GM19025 (cell line): ENCODE results near the gene CNTNAP5.
"Not testable (repeated sequence)": the region's sequence is repeated elsewhere in the genome, so short reads cannot be mapped to it uniquely, and the experiment has no call there.

Experiments
- ATAC-seq: cut with Tn5 transposase; IDR thresholded peaks from one replicate; pipeline ENCODE4 v1.9.1; 2021; ENCODE audit warnings: mild to moderate bottlenecking, low read depth, moderate library complexity; ENCODE audit not compliant: unreplicated experiment

CNTNAP5 gene

DNA sequence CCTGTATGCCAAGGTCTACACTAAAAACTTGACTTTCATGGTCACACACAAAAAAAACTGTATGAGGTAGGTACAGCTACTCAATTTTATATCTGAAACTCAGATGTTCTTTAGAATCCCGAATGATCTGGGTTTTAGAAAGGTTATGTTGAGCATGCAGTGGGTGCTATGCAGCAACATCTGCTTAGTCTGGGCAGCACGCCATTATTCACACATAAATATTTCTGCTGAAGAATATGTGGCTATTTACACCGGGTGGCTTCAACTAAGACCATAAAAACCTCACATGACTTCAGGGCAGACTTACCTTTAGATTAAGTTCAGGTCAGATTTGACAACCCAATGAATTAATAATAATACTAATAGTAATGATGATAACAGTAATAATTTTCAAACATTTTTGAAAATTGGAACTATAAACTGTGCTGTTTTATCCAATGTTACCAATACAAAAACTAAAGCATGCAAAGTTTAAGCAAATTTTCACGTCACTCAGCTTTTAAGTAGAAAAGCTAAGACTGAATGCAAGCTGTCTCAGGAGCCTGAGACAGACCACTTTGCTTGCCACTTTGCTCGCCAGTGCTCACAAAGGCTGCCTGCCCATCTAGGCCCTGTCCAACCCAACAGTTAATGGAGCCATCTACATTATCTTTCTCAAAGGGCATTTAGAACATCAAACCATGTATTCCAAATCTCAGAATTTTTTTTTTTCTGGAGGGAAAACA lies 292.0 kb downstream of the CNTNAP5 start:
- no peak for ATAC-seq

DNA sequence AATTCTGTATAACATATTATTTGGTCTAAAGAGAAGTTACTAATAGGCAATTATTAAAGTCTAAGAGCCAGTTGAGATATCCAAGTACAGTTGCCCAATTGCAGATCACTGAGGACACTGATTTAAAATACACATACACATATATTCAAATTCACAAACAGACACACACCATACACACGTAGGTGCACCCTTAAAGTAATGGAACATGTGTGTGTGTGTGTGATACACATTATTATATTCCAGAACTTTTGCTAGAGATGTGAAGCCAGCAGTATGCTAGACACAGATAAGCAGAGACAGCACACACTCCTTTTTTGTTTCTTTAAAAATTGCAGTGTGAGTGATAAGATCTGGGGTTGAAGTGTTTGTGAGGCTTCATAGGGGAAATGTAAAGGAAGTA lies 292.5 kb downstream of the CNTNAP5 start:
- no peak for ATAC-seq

GRCh38 chr2:124318913-124319312 lies 293.8 kb downstream of the CNTNAP5 start:
- no peak for ATAC-seq

- no peak for ATAC-seq
Observed at GRCh38 chr2:124319577-124319976, 294.5 kb downstream of the CNTNAP5 start.

GRCh38 chr2:124320051-124320688 lies 295.1 kb downstream of the CNTNAP5 start:
- no peak for ATAC-seq

- ATAC-seq: no peak
Observed at GRCh38 chr2:124323321-124323720, 298.2 kb downstream of the CNTNAP5 start.

DNA sequence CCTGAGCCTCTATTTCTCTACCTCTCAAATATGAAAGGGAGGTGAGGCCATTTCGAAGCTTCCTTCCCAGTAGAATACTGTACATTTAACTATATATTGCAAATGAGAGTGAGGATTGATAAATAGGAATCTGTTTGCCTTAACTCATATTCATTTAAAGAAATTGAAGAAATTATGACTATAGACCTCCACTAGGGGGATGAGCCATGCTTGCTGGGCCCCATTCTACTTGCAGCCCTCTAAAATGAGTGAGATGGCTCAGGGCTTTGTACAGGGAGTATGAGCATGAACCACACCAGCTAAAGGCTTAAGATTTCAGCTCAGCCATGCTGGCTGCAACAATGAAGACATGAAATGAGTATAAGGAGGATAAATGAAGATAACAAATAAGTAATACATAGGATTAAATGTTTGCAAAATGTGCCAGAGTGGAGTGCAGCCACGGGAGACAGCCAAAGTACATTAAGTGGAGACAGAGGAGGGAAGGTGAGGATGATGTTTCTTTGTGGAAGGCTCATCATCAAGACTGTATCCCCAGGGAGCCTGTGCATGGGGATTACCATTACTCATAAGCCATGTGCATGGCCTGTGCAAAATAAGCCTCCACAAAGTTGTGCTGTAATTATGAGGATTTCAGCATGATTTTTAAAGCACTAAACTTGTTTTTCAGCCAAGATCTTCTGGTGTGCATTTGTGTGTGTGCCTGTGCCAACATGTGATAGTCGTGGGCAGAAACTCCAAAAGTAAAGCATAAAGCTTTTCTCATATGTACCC lies 300.8 kb downstream of the CNTNAP5 start:
- no peak for ATAC-seq

GRCh38 chr2:124327303-124327702 lies 302.2 kb downstream of the CNTNAP5 start:
- no peak for ATAC-seq

- no peak for ATAC-seq
Observed at GRCh38 chr2:124328397-124328796, 303.3 kb downstream of the CNTNAP5 start.

DNA sequence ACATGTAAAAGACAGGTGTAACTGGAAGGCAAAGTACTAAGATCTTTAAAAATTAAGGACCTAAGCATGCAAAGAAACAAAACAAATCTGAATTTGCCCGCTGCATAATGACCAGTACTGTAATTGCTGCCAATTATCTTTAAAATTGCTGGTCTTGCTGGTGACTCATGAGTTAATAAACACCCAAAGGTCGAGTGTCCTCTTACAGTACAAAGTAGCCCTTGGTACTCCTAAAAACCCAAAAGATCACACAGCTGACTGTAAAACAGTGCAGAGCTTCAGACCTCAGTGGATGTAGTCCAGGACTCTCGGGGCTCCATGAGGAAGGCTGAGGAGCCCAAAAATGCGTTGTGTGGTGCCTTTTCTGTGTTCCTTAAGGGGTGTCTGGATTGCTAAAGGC lies 308.7 kb downstream of the CNTNAP5 start:
- ATAC-seq: no peak

DNA sequence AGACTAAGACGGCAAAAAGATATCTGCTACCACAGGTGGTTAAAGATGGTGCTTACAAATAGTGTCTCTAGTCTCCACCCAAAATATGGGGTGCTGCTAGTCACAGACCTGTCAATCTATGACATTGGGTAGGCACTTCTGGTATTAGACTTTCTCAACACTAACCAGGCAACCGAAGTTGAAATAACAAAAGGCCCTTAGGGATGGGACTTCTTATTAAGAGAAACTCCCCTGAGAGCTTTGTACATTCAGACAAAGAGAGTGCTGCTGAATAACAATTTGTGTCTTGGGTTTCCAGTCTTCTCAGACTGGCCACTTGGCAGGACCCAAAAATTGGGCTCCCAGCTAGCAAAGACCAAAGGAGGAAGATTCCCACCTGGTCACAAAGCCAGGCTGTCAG lies 310.0 kb downstream of the CNTNAP5 start:
- no peak for ATAC-seq

DNA sequence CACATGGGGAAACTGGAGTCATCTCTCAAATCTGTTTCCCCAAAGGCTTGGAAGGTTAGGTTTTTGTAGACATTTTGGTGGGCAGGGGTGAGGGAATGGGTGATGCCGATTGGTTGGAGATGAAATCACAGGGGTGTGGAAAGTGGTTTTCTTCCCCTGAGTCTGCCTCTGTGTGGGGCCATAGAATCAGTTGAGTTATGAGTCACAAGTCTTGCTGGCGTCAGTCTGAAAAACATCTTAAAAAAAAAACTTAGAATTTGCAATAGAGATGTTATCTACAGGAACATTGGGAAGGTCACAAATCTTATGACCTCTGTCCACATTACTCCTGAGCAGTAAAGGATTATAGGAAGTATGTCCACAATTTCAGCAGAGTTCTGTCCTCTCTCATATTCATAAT lies 314.6 kb downstream of the CNTNAP5 start:
- ATAC-seq: no peak

DNA sequence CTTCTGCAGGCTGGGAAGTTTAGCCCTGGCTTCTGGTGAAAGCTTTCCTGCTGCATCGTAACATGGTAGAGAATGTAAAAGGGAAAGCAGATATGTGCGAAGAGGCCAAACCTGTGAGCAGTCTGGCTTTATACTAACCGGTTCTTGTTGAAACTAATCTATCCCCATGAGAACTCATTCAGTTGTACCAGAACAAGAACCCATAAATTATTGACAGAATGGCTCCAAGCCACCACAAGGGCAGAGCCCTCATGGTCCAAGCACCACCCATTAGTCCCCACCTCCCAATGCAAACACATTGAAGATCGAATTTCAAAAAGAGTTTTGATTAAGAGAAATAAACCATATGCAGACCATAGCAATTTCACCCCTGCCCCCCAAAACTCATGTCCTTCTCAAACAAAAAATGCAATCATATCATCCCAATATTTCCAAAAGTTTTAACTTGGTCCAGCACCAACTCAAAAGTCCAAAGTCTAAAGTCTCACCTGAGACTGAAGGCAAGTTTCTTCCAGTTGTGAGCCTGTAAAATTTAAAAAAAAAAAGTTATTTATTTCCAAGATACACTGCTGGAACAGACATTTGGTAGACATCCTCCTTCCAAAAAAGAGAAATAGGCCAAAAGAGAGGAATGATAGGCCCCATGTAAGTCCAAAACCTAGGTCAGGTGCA lies 318.9 kb downstream of the CNTNAP5 start:
- no peak for ATAC-seq

GRCh38 chr2:124347209-124347608 lies 322.1 kb downstream of the CNTNAP5 start:
- ATAC-seq: no peak

DNA sequence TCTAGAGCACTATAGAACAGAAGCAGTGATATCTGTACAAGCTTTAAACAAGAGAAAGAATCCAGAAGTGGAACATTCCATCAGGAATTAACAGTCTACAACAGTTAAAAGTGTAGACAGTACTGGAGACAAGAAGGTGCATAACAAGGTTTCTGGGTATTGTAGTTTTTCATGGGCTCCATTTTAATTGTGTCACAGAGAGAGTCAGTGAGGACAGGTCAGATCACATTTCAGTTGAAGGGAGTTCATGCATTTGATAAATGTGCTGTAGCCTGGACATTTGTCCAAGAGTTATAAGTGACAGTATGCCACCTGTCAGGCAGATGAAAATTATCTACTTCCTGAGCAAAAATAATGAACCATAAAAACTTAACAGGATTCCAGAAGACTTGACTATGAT lies 328.6 kb downstream of the CNTNAP5 start:
- ATAC-seq: no peak

DNA sequence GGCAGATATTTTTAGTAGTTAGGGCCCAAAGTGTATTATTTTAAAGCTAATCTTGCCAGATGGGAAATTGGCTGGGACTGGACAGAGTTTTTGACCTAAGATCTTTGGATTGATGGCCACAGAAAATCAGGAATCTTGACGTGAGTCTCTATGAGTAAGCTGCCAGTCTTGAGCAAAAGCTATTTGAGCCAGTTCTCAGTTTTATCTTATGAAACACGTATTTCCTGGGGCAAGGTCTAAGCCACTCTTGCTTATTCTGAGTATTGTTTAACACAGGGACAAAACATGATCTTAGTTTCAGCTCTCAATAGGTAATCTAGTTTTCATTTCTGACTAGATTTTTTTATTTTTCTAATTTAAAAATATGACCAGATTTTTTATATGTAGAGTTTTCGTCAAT lies 329.4 kb downstream of the CNTNAP5 start:
- ATAC-seq: no peak

- ATAC-seq: not testable (repeated sequence)
Observed at GRCh38 chr2:124361966-124362365, 336.9 kb downstream of the CNTNAP5 start.

DNA sequence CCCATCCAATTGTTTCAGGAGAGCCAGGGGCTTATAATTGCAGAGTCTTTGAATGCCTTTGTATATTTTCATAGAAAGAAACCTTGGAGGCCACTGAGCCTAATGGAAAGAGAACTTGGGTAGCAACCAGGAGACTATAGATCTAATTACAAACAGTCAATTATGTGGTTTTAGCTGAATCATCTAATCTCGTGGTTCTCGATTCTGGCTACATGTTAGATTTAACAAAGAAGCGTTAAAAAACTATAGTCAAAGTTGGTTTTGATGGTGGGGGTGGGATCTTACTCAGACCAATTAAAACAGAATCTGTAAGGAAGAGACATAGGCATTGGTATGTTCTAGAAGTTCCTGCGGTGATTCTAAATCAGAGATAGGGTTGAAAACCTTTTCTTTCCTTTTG lies 344.1 kb downstream of the CNTNAP5 start:
- no peak for ATAC-seq

- no peak for ATAC-seq
Observed at GRCh38 chr2:124380221-124380749, 355.2 kb downstream of the CNTNAP5 start.

- ATAC-seq: no peak
Observed at GRCh38 chr2:124382067-124382618, 357.1 kb downstream of the CNTNAP5 start.
